Erythroblast (primary cell): ENCODE data around the gene MSI2.
A peak's percentile ranks its signal among the peaks of the same experiment; 100 is the strongest.

Experiments used
- DNase-seq, 2 experiments: peaks; one replicate each; lab custom pipeline; 2025; lab: John Stamatoyannopoulos, UW
- GATA1 ChIP-seq: IDR thresholded peaks from 2 replicates; pipeline ENCODE4 v1.6.1; 2011; ENCODE audit warnings: low read depth, mild to moderate bottlenecking, control low read depth, low read length, moderate library complexity
- POLR2A ChIP-seq: IDR thresholded peaks from 2 replicates; pipeline ENCODE4 v1.6.1; 2011; ENCODE audit warnings: mild to moderate bottlenecking, low read length

The MSI2 gene

GRCh38 chr17:57255182-57255775, 1.0 kb upstream of the MSI2 start:
- no peak for DNase-seq
- TF ChIP-seq GATA1 (no peak), POLR2A (no peak)

DNA sequence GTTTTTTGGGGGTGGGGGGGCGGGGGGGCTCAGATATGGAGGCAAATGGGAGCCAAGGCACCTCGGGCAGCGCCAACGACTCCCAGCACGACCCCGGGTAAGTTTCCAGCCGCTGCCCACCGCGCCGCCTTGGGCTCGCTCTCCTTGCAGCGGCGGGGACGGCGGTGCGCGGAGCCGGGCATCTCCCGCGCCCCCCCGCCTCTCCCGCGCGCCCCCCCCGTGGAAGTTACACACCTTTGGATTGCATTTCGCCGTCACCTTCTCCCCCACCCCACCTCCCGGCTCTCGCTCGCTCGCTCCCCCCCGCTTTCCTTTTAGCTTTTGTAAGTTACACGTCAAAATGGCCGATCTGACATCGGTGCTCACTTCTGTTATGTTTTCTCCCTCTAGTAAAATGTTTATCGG, 387 bp downstream of the MSI2 start:
- DNase-seq: peak; percentile 55 to 73
- TF ChIP-seq GATA1 (no peak), POLR2A (no peak)

GRCh38 chr17:57257195-57257894, 1.0 kb downstream of the MSI2 start:
- DNase-seq: peak; percentile 70 to 73
- TF ChIP-seq GATA1 (no peak), POLR2A (no peak)

DNA sequence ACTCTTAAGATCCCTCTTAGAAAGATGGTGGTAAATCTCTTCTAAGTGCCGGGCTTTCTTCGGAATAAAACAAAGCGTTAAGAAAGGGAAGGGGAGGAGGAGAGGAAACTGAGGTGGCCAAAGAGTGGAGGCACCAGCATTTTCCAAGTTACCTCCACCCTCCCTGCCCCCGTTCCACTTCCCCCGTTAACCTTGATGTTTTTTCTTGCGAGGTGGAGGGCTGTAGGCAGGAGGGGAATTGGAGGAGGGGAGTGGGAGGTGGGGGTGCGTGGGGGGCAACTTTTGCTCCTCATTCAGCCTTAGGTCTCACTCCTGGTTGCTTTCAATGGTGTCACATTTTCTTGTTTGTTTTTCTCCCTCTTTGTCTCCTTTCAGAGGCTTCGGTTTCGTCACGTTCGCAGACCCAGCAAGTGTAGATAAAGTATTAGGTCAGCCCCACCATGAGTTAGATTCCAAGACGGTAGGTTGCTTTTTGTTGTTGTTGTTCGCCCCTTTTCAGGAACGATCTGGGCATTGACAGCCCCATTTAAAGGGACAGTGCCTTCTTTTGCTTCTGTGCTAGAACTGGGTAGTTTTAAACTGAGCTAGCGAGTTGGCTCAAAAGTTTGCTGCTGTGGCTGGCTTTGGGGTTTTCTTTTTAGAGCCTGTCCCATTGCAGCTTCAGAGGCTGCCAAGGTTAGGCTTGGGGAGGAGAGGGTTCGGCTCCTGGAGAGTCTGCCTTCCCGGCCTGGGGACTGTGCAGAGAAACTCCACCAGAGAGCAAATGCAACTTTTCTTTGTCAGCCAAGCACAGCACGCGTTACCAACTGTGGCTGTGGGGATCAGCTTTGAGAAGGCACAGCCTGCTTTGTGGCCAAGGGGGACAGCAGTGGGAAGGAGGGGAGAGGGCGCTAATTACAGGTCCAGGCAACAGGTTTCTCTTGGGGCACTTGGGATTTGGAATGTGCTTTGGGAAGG, 1.9 kb downstream of the MSI2 start:
- DNase-seq: peak; percentile 70 to 79
- no peak for TF ChIP-seq POLR2A
- TF ChIP-seq GATA1: no peak

- TF ChIP-seq POLR2A: no peak
- no peak for TF ChIP-seq GATA1
Observed at GRCh38 chr17:57259306-57259705, 3.0 kb downstream of the MSI2 start.

DNA sequence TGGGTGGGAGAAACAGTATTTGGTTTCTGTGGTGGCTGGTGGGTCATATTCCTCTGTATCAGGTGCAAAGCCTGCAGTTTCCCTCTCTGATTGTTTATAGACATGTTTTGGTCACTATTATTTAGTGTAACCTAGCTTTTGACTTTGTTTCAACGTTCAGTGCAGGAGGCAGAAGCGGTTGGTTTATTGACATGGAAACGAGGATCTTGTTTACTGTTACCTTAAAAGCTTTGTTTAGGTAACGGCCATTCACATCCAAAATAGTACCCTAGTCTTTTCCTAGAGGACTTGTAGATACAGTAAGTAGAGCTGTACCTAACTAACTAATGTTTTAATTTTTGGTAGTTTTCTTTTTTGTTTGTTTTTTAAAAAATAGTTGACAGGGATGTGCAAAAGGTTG, 3.5 kb downstream of the MSI2 start:
- no peak for DNase-seq
- no peak for TF ChIP-seq POLR2A
- TF ChIP-seq GATA1: no peak

More at GRCh38 chr17:57259306-57259705, 3.0 kb downstream of the MSI2 start:
- no peak for DNase-seq

DNA sequence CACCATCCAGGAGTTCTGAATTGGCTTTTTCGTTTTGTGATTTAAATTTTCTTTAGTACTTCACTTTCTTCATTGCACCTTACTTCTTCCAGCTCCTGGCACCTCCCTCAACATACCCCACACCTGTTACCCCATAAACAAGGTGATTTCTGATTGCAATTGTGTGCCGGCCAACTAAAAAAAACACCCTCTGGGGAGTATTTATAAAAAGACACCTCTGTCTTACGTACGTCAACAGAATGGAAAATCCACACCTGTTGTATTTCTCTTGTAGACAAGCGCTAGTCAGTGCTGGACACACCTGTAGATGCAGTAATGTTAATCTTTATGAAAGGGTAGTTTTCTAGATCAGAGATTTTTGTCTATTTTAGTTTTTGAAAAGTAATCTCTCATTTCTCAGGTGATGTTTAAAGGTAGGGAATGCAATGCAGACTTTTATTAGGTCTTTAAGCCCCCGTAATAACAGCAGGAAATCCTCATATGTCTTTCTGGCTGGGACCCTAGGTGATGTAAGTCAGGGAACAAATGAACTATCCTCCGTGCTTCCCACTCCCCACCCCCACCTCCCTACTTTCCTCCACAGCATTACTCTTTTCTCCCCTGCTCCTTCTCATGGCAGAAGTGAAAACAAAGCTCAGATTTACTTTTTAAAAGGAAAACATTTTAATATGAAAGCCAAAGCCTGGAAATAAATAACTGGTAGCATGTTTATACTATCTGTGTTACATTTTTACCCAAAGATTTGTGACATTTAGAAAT, 4.2 kb downstream of the MSI2 start:
- no peak for DNase-seq
- TF ChIP-seq GATA1 (no peak), POLR2A (no peak)

DNA sequence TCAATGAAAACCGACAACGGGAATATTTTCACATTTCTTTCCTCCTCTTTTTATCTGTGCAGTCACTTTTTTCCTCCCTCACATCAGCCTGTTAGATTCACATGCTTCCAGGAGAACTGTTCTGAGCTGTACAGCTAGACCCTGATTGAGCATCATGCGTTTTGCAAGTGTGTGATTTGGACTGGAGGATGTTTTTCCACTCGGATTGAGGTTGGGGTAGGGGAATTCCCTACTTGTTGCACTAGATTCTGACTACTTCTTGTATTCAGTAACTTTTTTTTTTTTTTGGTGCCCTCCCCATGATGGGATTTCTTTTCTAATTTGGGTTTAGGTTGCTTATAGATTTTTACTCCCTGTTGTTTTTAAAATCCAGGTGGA, 4.8 kb downstream of the MSI2 start:
- TF ChIP-seq POLR2A (no peak), GATA1 (no peak)
- no peak for DNase-seq

DNA sequence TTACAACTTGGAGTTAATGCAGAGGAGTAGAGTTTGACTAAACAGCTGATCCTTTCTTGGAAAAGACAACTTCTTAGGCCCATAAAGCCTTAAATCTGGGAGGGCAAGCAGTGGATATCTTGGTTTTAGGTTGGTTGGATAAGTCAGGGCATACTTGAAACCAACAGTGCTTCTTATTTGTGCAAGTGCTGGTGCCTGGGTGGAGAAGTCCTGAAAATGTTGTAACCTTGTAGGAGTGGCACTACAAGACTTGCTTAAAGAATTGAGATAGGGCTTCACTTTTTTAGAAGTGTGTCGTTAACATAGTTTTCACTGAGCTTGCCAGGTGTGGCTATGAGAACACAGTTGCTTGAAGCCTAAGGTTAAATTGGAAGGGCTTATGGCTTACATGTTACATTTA, 6.2 kb downstream of the MSI2 start:
- no peak for DNase-seq
- TF ChIP-seq POLR2A (no peak), GATA1 (no peak)

DNA sequence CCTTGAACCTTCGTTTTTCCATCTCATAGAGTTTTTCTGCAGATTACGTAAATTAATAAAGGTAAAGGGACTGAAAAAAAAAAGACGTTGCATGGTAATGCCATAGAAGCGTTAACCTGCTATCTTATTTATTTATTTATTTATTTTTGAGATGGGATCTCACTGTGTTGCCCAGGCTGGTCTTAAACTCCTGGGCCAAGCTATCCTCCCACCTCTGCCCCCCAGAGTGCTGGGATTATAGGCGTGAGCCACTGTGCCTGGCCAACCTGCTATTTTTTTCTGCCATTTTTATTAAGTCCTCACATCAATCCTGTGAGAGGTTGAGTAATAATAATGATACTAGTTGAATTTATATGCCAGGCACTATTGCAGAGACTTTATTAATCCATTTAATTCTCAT, 7.9 kb downstream of the MSI2 start:
- no peak for TF ChIP-seq GATA1
- no peak for TF ChIP-seq POLR2A
- no peak for DNase-seq

GRCh38 chr17:57264776-57265175, 8.5 kb downstream of the MSI2 start:
- DNase-seq: no peak
- TF ChIP-seq POLR2A (no peak), GATA1 (no peak)

DNA sequence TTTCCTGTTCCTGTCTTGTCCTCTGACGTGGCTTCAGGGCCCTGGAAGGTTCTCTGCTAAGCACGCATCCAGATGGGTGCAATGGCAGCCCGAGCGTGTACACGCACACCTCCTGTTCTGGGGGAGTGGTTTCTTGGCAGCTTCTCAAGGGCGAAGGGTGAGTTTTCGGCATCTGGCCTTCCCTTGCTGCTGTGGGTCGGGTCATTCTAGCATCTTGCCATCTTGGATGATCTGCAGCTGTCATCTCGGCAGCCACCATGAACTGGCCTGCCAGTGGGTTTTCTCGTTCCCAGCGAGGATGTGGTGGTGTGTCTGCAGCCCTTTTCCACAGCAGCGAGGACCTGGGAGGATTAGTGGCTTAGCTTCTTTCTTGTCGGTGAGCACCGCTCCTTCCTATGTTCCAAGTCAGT, 10.6 kb downstream of the MSI2 start:
- no peak for TF ChIP-seq POLR2A
- DNase-seq: no peak

- TF ChIP-seq POLR2A: no peak
- no peak for TF ChIP-seq GATA1
Observed at GRCh38 chr17:57268181-57268580, 11.9 kb downstream of the MSI2 start.

DNA sequence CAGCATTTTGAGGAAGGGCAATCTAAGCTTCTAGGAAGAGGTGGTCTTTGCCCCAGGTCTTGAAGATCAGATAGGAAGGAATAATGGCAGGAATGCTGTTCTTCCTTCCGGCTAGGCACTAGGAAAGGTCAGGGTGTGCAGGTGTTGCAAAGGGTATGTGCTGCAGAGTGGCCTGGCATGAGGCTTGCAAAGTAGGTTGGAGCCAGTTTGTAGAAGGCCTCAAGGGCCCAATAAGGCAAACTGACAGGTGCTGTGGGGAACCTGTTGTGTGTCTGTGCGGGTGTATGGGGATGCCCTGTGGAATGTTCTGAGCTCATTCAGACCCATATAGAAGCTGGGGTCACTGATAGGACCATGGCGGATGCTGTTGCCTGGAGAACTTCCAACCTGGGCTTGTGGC, 12.7 kb downstream of the MSI2 start:
- TF ChIP-seq GATA1 (no peak), POLR2A (no peak)
- no peak for DNase-seq

More at GRCh38 chr17:57268181-57268580, 11.9 kb downstream of the MSI2 start:
- no peak for DNase-seq
